GM12878 (cell line): Measurements from ENCODE around the gene PHACTR1.

Experiments used
- CBX3 ChIP-seq: fragments of 200-600 bp; sonication (generic); IDR thresholded peaks from 2 replicates; pipeline ENCODE4 v1.6.1; 2016; ENCODE audit warnings: low read depth, borderline replicate concordance
- ELK1 ChIP-seq: IDR thresholded peaks from 2 replicates; pipeline ENCODE4 v1.6.1; 2012; ENCODE audit warnings: low read depth, low read length, improper control_type of control experiment
- EP300 ChIP-seq, 2 experiments: fragments of 150-350 bp in 1 of 2; IDR thresholded peaks; 2 replicates each; pipeline ENCODE4 v1.6.1; 2011 to 2012; ENCODE audit warnings: low read depth in 2 of 2, low read length in 2 of 2, borderline replicate concordance in 1 of 2, improper control_type of control experiment in 1 of 2, inconsistent platforms in 1 of 2; ENCODE audit not compliant: control insufficient read depth in 1 of 2
- EZH2 ChIP-seq: IDR thresholded peaks from 2 replicates; pipeline ENCODE4 v1.6.1; 2012; ENCODE audit warnings: low read depth, mild to moderate bottlenecking, control low read depth, inconsistent platforms, low read length, borderline replicate concordance; ENCODE audit not compliant: control insufficient read depth
- POLR2A ChIP-seq: IDR thresholded peaks from 2 replicates; pipeline ENCODE4 v1.6.1; 2011; ENCODE audit warnings: low read depth, mild to moderate bottlenecking, low read length
- SREBF2 ChIP-seq: IDR thresholded peaks from 2 replicates; pipeline ENCODE4 v1.6.1; 2012; ENCODE audit warnings: mild to moderate bottlenecking, low read length
- SRF ChIP-seq, 2 experiments: IDR thresholded peaks; 2 replicates each; pipeline ENCODE4 v1.6.1; 2011; ENCODE audit warnings: low read depth in 2 of 2, low read length in 2 of 2, mild to moderate bottlenecking in 1 of 2, moderate library complexity in 1 of 2
- ZBED1 ChIP-seq: IDR thresholded peaks from 2 replicates; pipeline ENCODE4 v1.6.1; 2016; ENCODE audit warnings: borderline replicate concordance

GRCh38 chr6:13249817-13250216 lies 533.2 kb downstream of the PHACTR1 start:
- TF ChIP-seq ZBED1 = no peak
- TF ChIP-seq POLR2A = no peak
- TF ChIP-seq SREBF2 = no peak
- no peak for TF ChIP-seq ELK1
- no peak for TF ChIP-seq CBX3
- no peak for TF ChIP-seq EP300 (IDR thresholded peaks at IDR 0.05; ENCODE audit: borderline replicate concordance in 1 of 2, control insufficient read depth in 1 of 2, low read depth in 2 of 2, low read length in 2 of 2)
- TF ChIP-seq SRF (IDR thresholded peaks at IDR 0.05; ENCODE audit: low read depth in 2 of 2, low read length in 2 of 2) = no peak
- TF ChIP-seq EZH2 = no peak
